Peyer's patch (tissue), 4 donors: Measurements from ENCODE around the gene PSME2. TPM values are rescaled to one million over a fixed set of nuclear protein-coding genes. Genes with fewer than 3 reads are reported as not detected.

Experiments used
- DNase-seq, 3 donors: peaks; one replicate each; pipeline ENCODE4 v3.0.0-alpha.2; 2017 to 2019
- H3K27ac ChIP-seq, 4 donors: fragments of 200-600 bp; sonication (generic); one replicate each; pipeline ENCODE4 v1.5.1; 2016 to 2019
- H3K27me3 ChIP-seq, 2 donors: fragments of 200-600 bp; sonication (generic); one replicate each; pipeline ENCODE4 v1.5.1; 2019
- H3K36me3 ChIP-seq, 3 donors: fragments of 200-600 bp; sonication (generic); one replicate each; pipeline ENCODE4 v1.5.1; 2016 to 2019
- H3K4me1 ChIP-seq, 4 donors: fragments of 200-600 bp; sonication (generic); one replicate each; pipeline ENCODE4 v1.5.1; 2016 to 2019
- H3K4me3 ChIP-seq, 4 donors: fragments of 200-600 bp; sonication (generic); 1 replicate in 3 of 4; 2 replicates in 1 of 4; pipeline ENCODE4 v1.5.1; 2016 to 2019; ENCODE audit warnings: mild to moderate bottlenecking in 1 of 4
- H3K9me3 ChIP-seq, 4 donors: fragments of 200-600 bp; sonication (generic); one replicate each; pipeline ENCODE4 v1.5.1; 2016 to 2019; ENCODE audit warnings: mild to moderate bottlenecking in 1 of 4
- POLR2A ChIP-seq, 2 donors: fragments of 450-650 bp; IDR thresholded peaks; one replicate each; pipeline ENCODE4 v1.5.1; 2017; ENCODE audit warnings: antibody characterized with exemption in 2 of 2, mild to moderate bottlenecking in 2 of 2, moderate library complexity in 2 of 2
- total RNA-seq, 4 donors: library from RNA; depleted of rRNA; stranded (reverse); fragments of >200 nt; gene quantifications; one replicate each; pipeline ENCODE4 v1.1.0, GENCODE V29; 2016
- TF ChIP-seq, protein P1 (sequence below), 6 experiments: fragments of 450-650 bp in 4 of 6; fragments of 200-600 bp in 2 of 6; sonication (generic) in 1 of 6; IDR thresholded peaks; one replicate each; pipeline ENCODE4 v1.5.1; 2017 to 2019; ENCODE audit warnings: antibody characterized with exemption in 6 of 6, mild to moderate bottlenecking in 3 of 6, moderate library complexity in 1 of 6

Gene PSME2
- total RNA-seq, 4 donors from 2014 or later = 119 to 258 (median 162) TPM

DNA sequence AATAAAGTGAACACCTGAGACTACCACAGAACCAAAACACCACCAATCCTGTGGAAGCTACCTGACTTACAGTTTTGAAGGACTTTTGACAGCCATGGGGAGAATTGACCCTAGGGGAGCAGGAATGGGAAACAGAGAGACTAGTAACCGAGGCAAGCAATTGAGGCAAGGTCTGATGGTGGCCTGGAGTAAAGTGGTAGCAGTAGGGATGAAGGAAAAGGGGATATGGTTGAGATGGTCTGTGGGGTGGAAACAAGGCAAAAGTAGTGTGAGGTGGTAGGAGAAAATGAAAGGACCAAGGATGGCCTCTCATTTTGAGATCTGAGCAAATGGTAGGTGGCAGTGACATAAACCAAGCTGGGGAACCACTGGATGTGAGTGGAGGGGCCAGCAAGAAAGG lies 10.4 kb upstream of the PSME2 start:
- Histone ChIP-seq H3K9me3 (no peaks in the 10 kb centered on the region), H3K4me1 (peaks cover 0 to 8% (median 6%) of the 10 kb centered on the region in 4 donors), H3K4me3 (no peak overlapping the region), H3K36me3 (peaks cover 0 to 73% (median 7%) of the 10 kb centered on the region in 3 donors), H3K27me3 (no peaks in the 10 kb centered on the region), H3K27ac (no peak overlapping the region)
- no peak for DNase-seq
- no peak for TF ChIP-seq POLR2A (IDR thresholded peaks at IDR 0.05)
- TF ChIP-seq, protein P1, sequence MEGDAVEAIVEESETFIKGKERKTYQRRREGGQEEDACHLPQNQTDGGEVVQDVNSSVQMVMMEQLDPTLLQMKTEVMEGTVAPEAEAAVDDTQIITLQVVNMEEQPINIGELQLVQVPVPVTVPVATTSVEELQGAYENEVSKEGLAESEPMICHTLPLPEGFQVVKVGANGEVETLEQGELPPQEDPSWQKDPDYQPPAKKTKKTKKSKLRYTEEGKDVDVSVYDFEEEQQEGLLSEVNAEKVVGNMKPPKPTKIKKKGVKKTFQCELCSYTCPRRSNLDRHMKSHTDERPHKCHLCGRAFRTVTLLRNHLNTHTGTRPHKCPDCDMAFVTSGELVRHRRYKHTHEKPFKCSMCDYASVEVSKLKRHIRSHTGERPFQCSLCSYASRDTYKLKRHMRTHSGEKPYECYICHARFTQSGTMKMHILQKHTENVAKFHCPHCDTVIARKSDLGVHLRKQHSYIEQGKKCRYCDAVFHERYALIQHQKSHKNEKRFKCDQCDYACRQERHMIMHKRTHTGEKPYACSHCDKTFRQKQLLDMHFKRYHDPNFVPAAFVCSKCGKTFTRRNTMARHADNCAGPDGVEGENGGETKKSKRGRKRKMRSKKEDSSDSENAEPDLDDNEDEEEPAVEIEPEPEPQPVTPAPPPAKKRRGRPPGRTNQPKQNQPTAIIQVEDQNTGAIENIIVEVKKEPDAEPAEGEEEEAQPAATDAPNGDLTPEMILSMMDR (IDR thresholded peaks at IDR 0.05) = no peak

DNA sequence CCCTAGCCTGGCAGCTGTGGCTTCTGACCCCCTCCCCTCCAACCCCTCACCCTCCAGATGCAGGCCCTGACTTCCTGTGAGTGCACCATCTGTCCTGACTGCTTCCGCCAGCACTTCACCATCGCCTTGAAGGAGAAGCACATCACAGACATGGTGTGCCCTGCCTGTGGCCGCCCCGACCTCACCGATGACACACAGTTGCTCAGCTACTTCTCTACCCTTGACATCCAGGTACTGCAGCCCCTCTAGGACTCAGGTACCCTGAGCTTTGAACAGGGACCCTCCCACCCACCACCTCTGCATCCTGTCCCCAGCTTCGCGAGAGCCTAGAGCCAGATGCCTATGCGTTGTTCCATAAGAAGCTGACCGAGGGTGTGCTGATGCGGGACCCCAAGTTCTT lies 8.7 kb upstream of the PSME2 start:
- Histone ChIP-seq H3K27ac (no peak overlapping the region), H3K36me3 (peaks cover 2 to 85% (median 7%) of the 10 kb centered on the region in 3 donors), H3K4me1 (no peaks in the 10 kb centered on the region), H3K27me3 (no peaks in the 10 kb centered on the region), H3K4me3 (no peak overlapping the region), H3K9me3 (no peaks in the 10 kb centered on the region)
- TF ChIP-seq, protein P1 (IDR thresholded peaks at IDR 0.05) = no peak
- TF ChIP-seq POLR2A (IDR thresholded peaks at IDR 0.05) = no peak
- DNase-seq = no peak

DNA sequence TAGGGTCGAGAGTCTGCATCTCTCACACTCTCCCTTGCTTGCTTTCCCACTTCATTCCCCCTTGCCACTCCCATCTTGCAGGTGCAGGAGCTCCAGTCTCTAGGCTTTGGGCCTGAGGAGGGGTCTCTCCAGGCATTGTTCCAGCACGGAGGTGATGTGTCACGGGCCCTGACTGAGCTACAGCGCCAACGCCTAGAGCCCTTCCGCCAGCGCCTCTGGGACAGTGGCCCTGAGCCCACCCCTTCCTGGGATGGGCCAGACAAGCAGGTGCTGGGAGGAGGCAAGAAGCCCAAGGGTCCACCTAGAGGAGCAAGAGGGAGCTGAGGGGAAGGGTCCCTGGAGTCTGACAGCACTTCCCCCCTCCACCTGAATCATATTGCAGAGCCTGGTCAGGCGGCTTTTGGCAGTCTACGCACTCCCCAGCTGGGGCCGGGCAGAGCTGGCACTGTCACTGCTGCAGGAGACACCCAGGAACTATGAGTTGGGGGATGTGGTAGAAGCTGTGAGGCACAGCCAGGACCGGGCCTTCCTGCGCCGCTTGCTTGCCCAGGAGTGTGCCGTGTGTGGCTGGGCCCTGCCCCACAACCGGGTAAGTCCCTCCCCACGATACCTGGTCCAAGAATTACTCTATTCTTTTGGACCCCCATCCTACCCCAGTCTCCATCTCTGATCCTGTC lies 5.1 kb upstream of the PSME2 start:
- Histone ChIP-seq H3K27me3 (no peaks in the 10 kb centered on the region), H3K27ac (no peak overlapping the region), H3K4me3 (no peak overlapping the region), H3K4me1 (peaks cover 0 to 12% (median 8%) of the 10 kb centered on the region in 4 donors), H3K9me3 (no peaks in the 10 kb centered on the region), H3K36me3 (peaks cover 2 to 78% (median 5%) of the 10 kb centered on the region in 3 donors)
- TF ChIP-seq, protein P1 (IDR thresholded peaks at IDR 0.05) = no peak
- TF ChIP-seq POLR2A (IDR thresholded peaks at IDR 0.05) = no peak
- DNase-seq = peak in 1 of 3 donors; percentile 39

DNA sequence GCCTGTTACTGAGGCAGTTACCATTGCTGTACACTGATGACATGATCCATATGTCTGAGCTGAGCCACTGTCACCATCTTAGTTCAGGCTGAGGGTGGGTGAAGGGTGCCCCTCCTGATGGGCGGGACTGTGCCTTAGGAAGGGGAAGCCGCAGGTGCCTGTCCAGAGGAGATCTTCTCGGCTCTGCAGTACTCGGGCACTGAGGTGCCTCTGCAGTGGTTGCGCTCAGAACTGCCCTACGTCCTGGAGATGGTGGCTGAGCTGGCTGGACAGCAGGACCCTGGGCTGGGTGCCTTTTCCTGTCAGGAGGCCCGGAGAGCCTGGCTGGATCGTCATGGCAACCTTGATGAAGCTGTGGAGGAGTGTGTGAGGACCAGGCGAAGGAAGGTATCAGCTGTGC lies 4.6 kb upstream of the PSME2 start:
- H3K36me3 ChIP-seq = peaks cover 1 to 73% (median 2%) of the 10 kb centered on the region in 3 donors
- no peak for TF ChIP-seq POLR2A (IDR thresholded peaks at IDR 0.05)
- TF ChIP-seq, protein P1 (IDR thresholded peaks at IDR 0.05) = no peak

DNA sequence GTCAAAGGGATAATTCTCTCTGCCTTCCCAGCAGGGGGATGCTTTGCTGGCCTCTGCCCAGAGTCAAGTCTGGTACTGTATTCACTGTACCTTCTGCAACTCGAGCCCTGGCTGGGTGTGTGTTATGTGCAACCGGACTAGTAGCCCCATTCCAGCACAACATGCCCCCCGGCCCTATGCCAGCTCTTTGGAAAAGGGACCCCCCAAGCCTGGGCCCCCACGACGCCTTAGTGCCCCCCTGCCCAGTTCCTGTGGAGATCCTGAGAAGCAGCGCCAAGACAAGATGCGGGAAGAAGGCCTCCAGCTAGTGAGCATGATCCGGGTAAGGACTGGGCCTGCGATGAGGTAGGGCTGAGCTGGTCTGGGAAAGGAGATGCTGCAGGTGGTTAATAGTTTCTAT lies 4.2 kb upstream of the PSME2 start:
- no peak overlapping the region for H3K27ac ChIP-seq
- peaks cover 0 to 18% (median 10%) of the 10 kb centered on the region in 4 donors for H3K4me1 ChIP-seq
- no peak for TF ChIP-seq POLR2A (IDR thresholded peaks at IDR 0.05)
- TF ChIP-seq, protein P1 (IDR thresholded peaks at IDR 0.05) = no peak
- H3K9me3 ChIP-seq = no peaks in the 10 kb centered on the region
- peaks cover 0 to 68% (median 2%) of the 10 kb centered on the region in 3 donors for H3K36me3 ChIP-seq
- H3K4me3 ChIP-seq = no peak overlapping the region
- DNase-seq = no peak
- no peaks in the 10 kb centered on the region for H3K27me3 ChIP-seq

More for the DNA sequence above, 4.6 kb upstream of the PSME2 start:
- no peak overlapping the region for H3K27ac ChIP-seq
- peaks cover 0 to 14% (median 8%) of the 10 kb centered on the region in 4 donors for H3K4me1 ChIP-seq
- no peaks in the 10 kb centered on the region for H3K27me3 ChIP-seq
- no peaks in the 10 kb centered on the region for H3K9me3 ChIP-seq
- H3K4me3 ChIP-seq = no peak overlapping the region
- no peak for DNase-seq
